Measurements from ENCODE around the gene UBE3B. TPM values are rescaled to one million over a fixed set of nuclear protein-coding genes. Genes with fewer than 3 reads are reported as not detected.

The UBE3B gene
- total RNA-seq, 4 donors from 2014 or later, result 53.2 to 94.1 (median 61.6) TPM

GRCh38 chr12:109446869-109447268 is 30.6 kb upstream of the UBE3B start:
- no peaks in the 10 kb centered on the region for H3K27me3 ChIP-seq
- no peak overlapping the region for H3K4me3 ChIP-seq
- no peaks in the 10 kb centered on the region for H3K9me3 ChIP-seq
- TF ChIP-seq EP300 (IDR thresholded peaks at IDR 0.05) (no peak), CTCF (IDR thresholded peaks at IDR 0.05) (no peak), POLR2A (IDR thresholded peaks at IDR 0.05) (no peak), POLR2AphosphoS5 (IDR thresholded peaks at IDR 0.05) (no peak)
- H3K27ac ChIP-seq, result no peak overlapping the region
- peaks cover 10% of the 10 kb centered on the region for H3K4me1 ChIP-seq
- 91% methylated on average over 8 of the region's 8 CpGs for WGBS
- DNase-seq (ENCODE audit: low spot score in 2 of 2), result no peak
- H3K36me3 ChIP-seq, result peaks cover 53% of the 10 kb centered on the region

- H3K9me3 ChIP-seq, result no peaks in the 10 kb centered on the region
- H3K4me1 ChIP-seq, result peaks cover 10% of the 10 kb centered on the region
- no peak for DNase-seq (ENCODE audit: low spot score in 2 of 2)
- H3K36me3 ChIP-seq, result peaks cover 59% of the 10 kb centered on the region
- 72% methylated on average over 7 of the region's 9 CpGs for WGBS
- H3K27me3 ChIP-seq, result no peaks in the 10 kb centered on the region
- H3K4me3 ChIP-seq, result no peak overlapping the region
- no peak overlapping the region for H3K27ac ChIP-seq
- TF ChIP-seq EP300 (IDR thresholded peaks at IDR 0.05) (no peak), CTCF (IDR thresholded peaks at IDR 0.05) (no peak), POLR2AphosphoS5 (IDR thresholded peaks at IDR 0.05) (no peak)
Measured at GRCh38 chr12:109447482-109447881, 30.0 kb upstream of the UBE3B start.

GRCh38 chr12:109448272-109448671 is 29.2 kb upstream of the UBE3B start:
- DNase-seq (ENCODE audit: low spot score in 2 of 2), result no peak
- H3K27me3 ChIP-seq, result no peaks in the 10 kb centered on the region
- H3K9me3 ChIP-seq, result no peaks in the 10 kb centered on the region
- peaks cover 10% of the 10 kb centered on the region for H3K4me1 ChIP-seq
- H3K27ac ChIP-seq, result no peak overlapping the region
- H3K4me3 ChIP-seq, result no peak overlapping the region
- peaks cover 67% of the 10 kb centered on the region for H3K36me3 ChIP-seq
- no peak for TF ChIP-seq CTCF (IDR thresholded peaks at IDR 0.05)
- no peak for TF ChIP-seq EP300 (IDR thresholded peaks at IDR 0.05)
- no peak for TF ChIP-seq POLR2AphosphoS5 (IDR thresholded peaks at IDR 0.05)
- no peak for TF ChIP-seq POLR2A (IDR thresholded peaks at IDR 0.05)
- WGBS, result 88% methylated on average over 5 of the region's 5 CpGs

GRCh38 chr12:109448707-109449390 is 28.6 kb upstream of the UBE3B start:
- no peaks in the 10 kb centered on the region for H3K9me3 ChIP-seq
- no peak overlapping the region for H3K27ac ChIP-seq
- H3K36me3 ChIP-seq, result peaks cover 73% of the 10 kb centered on the region
- DNase-seq (ENCODE audit: low spot score in 2 of 2), result no peak
- no peak overlapping the region for H3K4me3 ChIP-seq
- peaks cover 8% of the 10 kb centered on the region for H3K4me1 ChIP-seq
- no peak for TF ChIP-seq POLR2A (IDR thresholded peaks at IDR 0.05)
- TF ChIP-seq POLR2AphosphoS5 (IDR thresholded peaks at IDR 0.05), result no peak
- no peak for TF ChIP-seq CTCF (IDR thresholded peaks at IDR 0.05)
- TF ChIP-seq EP300 (IDR thresholded peaks at IDR 0.05), result no peak
- H3K27me3 ChIP-seq, result no peaks in the 10 kb centered on the region
- WGBS, result 91% methylated on average over 8 of the region's 8 CpGs

- Histone ChIP-seq H3K4me1 (no peaks in the 10 kb centered on the region), H3K4me3 (no peak overlapping the region), H3K27me3 (no peaks in the 10 kb centered on the region), H3K36me3 (peaks cover 84% of the 10 kb centered on the region), H3K9me3 (no peaks in the 10 kb centered on the region), H3K27ac (no peak overlapping the region)
- 86% methylated on average over 16 of the region's 16 CpGs for WGBS
- no peak for DNase-seq (ENCODE audit: low spot score in 2 of 2)
- TF ChIP-seq CTCF (IDR thresholded peaks at IDR 0.05), result no peak
- no peak for TF ChIP-seq POLR2AphosphoS5 (IDR thresholded peaks at IDR 0.05)
- no peak for TF ChIP-seq EP300 (IDR thresholded peaks at IDR 0.05)
- no peak for TF ChIP-seq POLR2A (IDR thresholded peaks at IDR 0.05)
Measured at GRCh38 chr12:109449845-109450532, 27.4 kb upstream of the UBE3B start.
